Measurements from ENCODE around the gene MRPL4.

The MRPL4 gene

DNA sequence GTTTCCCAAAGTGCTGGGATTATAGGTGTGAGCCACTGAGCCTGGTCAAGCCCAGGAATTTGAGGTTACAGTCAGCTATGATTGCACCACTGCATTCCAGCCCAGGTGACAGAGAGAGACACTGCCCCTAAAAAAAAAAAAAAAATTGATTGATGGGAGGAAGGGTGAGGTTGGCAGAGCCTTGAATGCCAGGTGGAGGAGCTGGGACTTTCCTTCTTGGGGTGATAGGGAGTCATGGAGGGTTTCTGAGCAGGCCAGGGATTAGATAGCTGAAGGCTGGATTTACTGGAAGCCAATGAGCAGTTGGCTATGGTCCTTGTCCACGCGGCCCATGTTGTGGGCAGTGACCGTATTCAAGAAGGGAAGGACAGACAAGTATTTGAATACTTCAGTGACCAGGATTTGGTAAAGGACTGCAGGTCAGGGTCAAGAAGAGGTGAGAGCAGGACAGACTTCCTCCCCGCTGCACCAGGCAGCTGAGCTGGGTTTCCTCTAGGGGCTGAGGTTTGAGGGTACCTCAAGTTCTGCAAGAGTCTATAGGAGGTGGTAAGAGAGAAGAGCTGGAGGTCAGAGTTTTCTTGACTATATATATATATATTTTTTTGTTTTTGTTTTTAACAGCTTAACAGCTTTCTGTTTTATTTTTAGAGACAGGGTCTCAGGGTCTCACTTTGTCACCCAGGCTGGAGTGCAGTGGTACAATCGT lies 27.9 kb downstream of the MRPL4 start:
- TF ChIP-seq, protein P1, sequence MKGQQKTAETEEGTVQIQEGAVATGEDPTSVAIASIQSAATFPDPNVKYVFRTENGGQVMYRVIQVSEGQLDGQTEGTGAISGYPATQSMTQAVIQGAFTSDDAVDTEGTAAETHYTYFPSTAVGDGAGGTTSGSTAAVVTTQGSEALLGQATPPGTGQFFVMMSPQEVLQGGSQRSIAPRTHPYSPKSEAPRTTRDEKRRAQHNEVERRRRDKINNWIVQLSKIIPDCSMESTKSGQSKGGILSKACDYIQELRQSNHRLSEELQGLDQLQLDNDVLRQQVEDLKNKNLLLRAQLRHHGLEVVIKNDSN (IDR thresholded peaks at IDR 0.05) = no peak
- TF ChIP-seq, protein P2, sequence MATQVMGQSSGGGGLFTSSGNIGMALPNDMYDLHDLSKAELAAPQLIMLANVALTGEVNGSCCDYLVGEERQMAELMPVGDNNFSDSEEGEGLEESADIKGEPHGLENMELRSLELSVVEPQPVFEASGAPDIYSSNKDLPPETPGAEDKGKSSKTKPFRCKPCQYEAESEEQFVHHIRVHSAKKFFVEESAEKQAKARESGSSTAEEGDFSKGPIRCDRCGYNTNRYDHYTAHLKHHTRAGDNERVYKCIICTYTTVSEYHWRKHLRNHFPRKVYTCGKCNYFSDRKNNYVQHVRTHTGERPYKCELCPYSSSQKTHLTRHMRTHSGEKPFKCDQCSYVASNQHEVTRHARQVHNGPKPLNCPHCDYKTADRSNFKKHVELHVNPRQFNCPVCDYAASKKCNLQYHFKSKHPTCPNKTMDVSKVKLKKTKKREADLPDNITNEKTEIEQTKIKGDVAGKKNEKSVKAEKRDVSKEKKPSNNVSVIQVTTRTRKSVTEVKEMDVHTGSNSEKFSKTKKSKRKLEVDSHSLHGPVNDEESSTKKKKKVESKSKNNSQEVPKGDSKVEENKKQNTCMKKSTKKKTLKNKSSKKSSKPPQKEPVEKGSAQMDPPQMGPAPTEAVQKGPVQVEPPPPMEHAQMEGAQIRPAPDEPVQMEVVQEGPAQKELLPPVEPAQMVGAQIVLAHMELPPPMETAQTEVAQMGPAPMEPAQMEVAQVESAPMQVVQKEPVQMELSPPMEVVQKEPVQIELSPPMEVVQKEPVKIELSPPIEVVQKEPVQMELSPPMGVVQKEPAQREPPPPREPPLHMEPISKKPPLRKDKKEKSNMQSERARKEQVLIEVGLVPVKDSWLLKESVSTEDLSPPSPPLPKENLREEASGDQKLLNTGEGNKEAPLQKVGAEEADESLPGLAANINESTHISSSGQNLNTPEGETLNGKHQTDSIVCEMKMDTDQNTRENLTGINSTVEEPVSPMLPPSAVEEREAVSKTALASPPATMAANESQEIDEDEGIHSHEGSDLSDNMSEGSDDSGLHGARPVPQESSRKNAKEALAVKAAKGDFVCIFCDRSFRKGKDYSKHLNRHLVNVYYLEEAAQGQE (IDR thresholded peaks at IDR 0.05; ENCODE audit: low read depth) = no peak
- TF ChIP-seq ZBTB7A (IDR thresholded peaks at IDR 0.05; ENCODE audit: low read depth) (no peak), NFIC (IDR thresholded peaks at IDR 0.05) (no peak), TAF1 (IDR thresholded peaks at IDR 0.05; ENCODE audit: low read depth) (no peak), YY1 (IDR thresholded peaks at IDR 0.05; ENCODE audit: low read depth) (no peak), CREB1 (IDR thresholded peaks at IDR 0.05; ENCODE audit: low read depth) (no peak), FOXM1 (IDR thresholded peaks at IDR 0.05; ENCODE audit: borderline replicate concordance, low read depth) (no peak), TEAD4 (IDR thresholded peaks at IDR 0.05) (no peak), EGR1 (IDR thresholded peaks at IDR 0.05) (no peak), RAD21 (IDR thresholded peaks at IDR 0.05; ENCODE audit: low read depth) (no peak)
- TF ChIP-seq, protein P3, sequence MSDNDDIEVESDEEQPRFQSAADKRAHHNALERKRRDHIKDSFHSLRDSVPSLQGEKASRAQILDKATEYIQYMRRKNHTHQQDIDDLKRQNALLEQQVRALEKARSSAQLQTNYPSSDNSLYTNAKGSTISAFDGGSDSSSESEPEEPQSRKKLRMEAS (IDR thresholded peaks at IDR 0.05) = no peak

DNA sequence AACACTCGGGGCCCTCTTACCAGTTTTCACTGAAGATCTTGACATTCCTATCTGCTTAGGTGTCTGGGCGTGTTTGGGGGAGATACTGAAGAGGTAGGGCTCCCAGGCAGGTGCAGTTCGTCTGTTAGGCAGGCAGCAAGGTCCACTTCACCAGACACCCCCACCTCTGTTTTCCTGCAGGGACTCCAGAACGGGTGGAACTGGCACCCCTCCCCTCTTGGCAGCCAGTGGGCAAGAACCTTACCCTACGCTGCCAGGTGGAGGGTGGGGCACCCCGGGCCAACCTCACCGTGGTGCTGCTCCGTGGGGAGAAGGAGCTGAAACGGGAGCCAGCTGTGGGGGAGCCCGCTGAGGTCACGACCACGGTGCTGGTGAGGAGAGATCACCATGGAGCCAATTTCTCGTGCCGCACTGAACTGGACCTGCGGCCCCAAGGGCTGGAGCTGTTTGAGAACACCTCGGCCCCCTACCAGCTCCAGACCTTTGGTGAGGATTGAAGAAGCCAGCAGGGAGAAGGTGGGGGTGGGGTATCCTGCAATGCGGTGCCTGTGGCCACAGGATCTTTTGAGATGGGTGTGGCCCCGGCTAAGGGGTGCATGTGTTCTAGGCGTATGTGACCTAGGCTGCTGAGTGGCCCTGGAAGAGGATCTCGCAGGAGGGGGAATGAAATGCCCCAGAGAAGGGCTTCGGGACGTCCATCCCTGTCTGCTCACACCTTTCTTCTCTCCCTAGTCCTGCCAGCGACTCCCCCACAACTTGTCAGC lies 31.5 kb downstream of the MRPL4 start:
- TF ChIP-seq EGR1 (IDR thresholded peaks at IDR 0.05) (no peak), TEAD4 (IDR thresholded peaks at IDR 0.05) (no peak), RAD21 (IDR thresholded peaks at IDR 0.05; ENCODE audit: low read depth) (no peak), CREB1 (IDR thresholded peaks at IDR 0.05; ENCODE audit: low read depth) (no peak), YY1 (IDR thresholded peaks at IDR 0.05; ENCODE audit: low read depth) (no peak), CEBPB (IDR thresholded peaks at IDR 0.05) (no peak), NFIC (IDR thresholded peaks at IDR 0.05) (no peak), FOXM1 (IDR thresholded peaks at IDR 0.05; ENCODE audit: borderline replicate concordance, low read depth) (no peak), EP300 (IDR thresholded peaks at IDR 0.05; ENCODE audit: borderline replicate concordance) (no peak), TCF12 (IDR thresholded peaks at IDR 0.05; ENCODE audit: low read depth) (no peak), ZBTB7A (IDR thresholded peaks at IDR 0.05; ENCODE audit: low read depth) (no peak), TAF1 (IDR thresholded peaks at IDR 0.05; ENCODE audit: low read depth) (no peak)
- TF ChIP-seq, protein P1 (IDR thresholded peaks at IDR 0.05) = no peak
- TF ChIP-seq, protein P2 (IDR thresholded peaks at IDR 0.05; ENCODE audit: low read depth) = no peak
- TF ChIP-seq, protein P3 (IDR thresholded peaks at IDR 0.05) = no peak

DNA sequence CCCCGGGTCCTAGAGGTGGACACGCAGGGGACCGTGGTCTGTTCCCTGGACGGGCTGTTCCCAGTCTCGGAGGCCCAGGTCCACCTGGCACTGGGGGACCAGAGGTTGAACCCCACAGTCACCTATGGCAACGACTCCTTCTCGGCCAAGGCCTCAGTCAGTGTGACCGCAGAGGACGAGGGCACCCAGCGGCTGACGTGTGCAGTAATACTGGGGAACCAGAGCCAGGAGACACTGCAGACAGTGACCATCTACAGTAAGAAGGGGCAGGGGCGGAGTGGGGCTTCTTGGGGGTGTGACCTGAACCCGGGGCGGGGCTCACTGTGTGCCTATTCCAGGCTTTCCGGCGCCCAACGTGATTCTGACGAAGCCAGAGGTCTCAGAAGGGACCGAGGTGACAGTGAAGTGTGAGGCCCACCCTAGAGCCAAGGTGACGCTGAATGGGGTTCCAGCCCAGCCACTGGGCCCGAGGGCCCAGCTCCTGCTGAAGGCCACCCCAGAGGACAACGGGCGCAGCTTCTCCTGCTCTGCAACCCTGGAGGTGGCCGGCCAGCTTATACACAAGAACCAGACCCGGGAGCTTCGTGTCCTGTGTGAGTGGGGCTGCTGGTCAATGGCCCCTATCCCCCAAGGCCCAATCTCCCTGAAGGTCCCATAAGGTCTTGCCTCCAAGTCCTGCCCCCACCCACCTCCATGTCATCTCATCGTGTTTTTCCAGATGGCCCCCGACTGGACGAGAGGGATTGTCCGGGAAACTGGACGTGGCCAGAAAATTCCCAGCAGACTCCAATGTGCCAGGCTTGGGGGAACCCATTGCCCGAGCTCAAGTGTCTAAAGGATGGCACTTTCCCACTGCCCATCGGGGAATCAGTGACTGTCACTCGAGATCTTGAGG lies 32.3 kb downstream of the MRPL4 start:
- TF ChIP-seq EGR1 (IDR thresholded peaks at IDR 0.05) = no peak

DNA sequence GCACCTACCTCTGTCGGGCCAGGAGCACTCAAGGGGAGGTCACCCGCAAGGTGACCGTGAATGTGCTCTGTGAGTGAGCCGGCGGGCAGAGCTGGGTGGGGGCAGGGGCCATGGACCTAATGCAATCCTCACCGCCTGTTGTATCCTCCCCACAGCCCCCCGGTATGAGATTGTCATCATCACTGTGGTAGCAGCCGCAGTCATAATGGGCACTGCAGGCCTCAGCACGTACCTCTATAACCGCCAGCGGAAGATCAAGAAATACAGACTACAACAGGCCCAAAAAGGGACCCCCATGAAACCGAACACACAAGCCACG lies 32.9 kb downstream of the MRPL4 start:
- no peak for TF ChIP-seq RAD21 (IDR thresholded peaks at IDR 0.05; ENCODE audit: low read depth)
- TF ChIP-seq EP300 (IDR thresholded peaks at IDR 0.05; ENCODE audit: borderline replicate concordance) = no peak
- no peak for TF ChIP-seq TAF1 (IDR thresholded peaks at IDR 0.05; ENCODE audit: low read depth)
- TF ChIP-seq TCF12 (IDR thresholded peaks at IDR 0.05; ENCODE audit: low read depth) = no peak
- no peak for TF ChIP-seq CREB1 (IDR thresholded peaks at IDR 0.05; ENCODE audit: low read depth)
- TF ChIP-seq, protein P3 (IDR thresholded peaks at IDR 0.05) = no peak

DNA sequence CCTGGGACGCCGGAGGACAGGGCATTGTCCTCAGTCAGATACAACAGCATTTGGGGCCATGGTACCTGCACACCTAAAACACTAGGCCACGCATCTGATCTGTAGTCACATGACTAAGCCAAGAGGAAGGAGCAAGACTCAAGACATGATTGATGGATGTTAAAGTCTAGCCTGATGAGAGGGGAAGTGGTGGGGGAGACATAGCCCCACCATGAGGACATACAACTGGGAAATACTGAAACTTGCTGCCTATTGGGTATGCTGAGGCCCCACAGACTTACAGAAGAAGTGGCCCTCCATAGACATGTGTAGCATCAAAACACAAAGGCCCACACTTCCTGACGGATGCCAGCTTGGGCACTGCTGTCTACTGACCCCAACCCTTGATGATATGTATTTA lies 33.4 kb downstream of the MRPL4 start:
- TF ChIP-seq TCF12 (IDR thresholded peaks at IDR 0.05; ENCODE audit: low read depth) (no peak), ZBTB7A (IDR thresholded peaks at IDR 0.05; ENCODE audit: low read depth) (no peak), EGR1 (IDR thresholded peaks at IDR 0.05) (no peak), EP300 (IDR thresholded peaks at IDR 0.05; ENCODE audit: borderline replicate concordance) (no peak), CEBPB (IDR thresholded peaks at IDR 0.05) (no peak), TEAD4 (IDR thresholded peaks at IDR 0.05) (no peak)
- TF ChIP-seq, protein P1 (IDR thresholded peaks at IDR 0.05) = no peak
- TF ChIP-seq, protein P3 (IDR thresholded peaks at IDR 0.05) = no peak
- TF ChIP-seq, protein P2 (IDR thresholded peaks at IDR 0.05; ENCODE audit: low read depth) = no peak
